K562 (cell line): ENCODE measurements around the gene NUP205. TPM values are rescaled to one million over a fixed set of nuclear protein-coding genes. Genes with fewer than 3 reads are reported as not detected.

Experiments used
- BRF1 ChIP-seq: IDR thresholded peaks from 3 replicates; pipeline ENCODE4 v1.6.1; 2011; ENCODE audit warnings: borderline replicate concordance, mild to moderate bottlenecking; ENCODE audit not compliant: insufficient read length; ENCODE audit errors: extremely low read depth
- C11orf30 ChIP-seq: fragments of 450-650 bp; IDR thresholded peaks from 2 replicates; pipeline ENCODE4 v1.6.1; 2016; ENCODE audit warnings: low read depth, mild to moderate bottlenecking
- CBFA2T3 ChIP-seq: fragments of 450-650 bp; IDR thresholded peaks from 2 replicates; pipeline ENCODE4 v1.6.1; 2017
- ELF4 ChIP-seq: fragments of 450-650 bp; formaldehyde crosslinking; IDR thresholded peaks from 2 replicates; pipeline ENCODE4 v1.4.0; 2022; ENCODE audit warnings: missing genetic modification characterization
- JUN ChIP-seq, 2 experiments: sonication (generic) in 1 of 2; formaldehyde crosslinking in 1 of 2; IDR thresholded peaks; 2 replicates each; pipeline versions ENCODE4 v1.6.1 to v1.8.0; 2012 to 2022; ENCODE audit warnings: borderline replicate concordance in 2 of 2, mild to moderate bottlenecking in 2 of 2, improper control_type of control experiment in 1 of 2, low read depth in 1 of 2, low read length in 1 of 2, missing genetic modification reagents in 1 of 2
- MGA ChIP-seq: fragments of 450-650 bp; IDR thresholded peaks from 2 replicates; pipeline ENCODE4 v1.6.1; 2016; ENCODE audit warnings: mild to moderate bottlenecking, moderate library complexity
- MIER1 ChIP-seq: fragments of 450-650 bp; IDR thresholded peaks from 2 replicates; pipeline ENCODE4 v1.6.1; 2016; ENCODE audit warnings: antibody characterized with exemption, mild to moderate bottlenecking, low read depth
- NCOR1 ChIP-seq: fragments of 450-650 bp; IDR thresholded peaks from 2 replicates; pipeline ENCODE4 v1.6.1; 2016; ENCODE audit warnings: mild to moderate bottlenecking, moderate library complexity
- RBM15 ChIP-seq: fragments of 200-400 bp; formaldehyde crosslinking; IDR thresholded peaks from 2 replicates; pipeline ENCODE4 v1.6.1; 2018; ENCODE audit warnings: mild to moderate bottlenecking, low read length, moderate library complexity; ENCODE audit not compliant: insufficient read depth
- TEAD1 ChIP-seq, 2 experiments: fragments of 450-650 bp in 1 of 2; sonication (generic) in 1 of 2; formaldehyde crosslinking; IDR thresholded peaks; 2 replicates each; pipeline versions ENCODE4 v1.4.0 to v1.8.0; 2020 to 2022; ENCODE audit warnings: mild to moderate bottlenecking in 2 of 2, missing genetic modification reagents in 1 of 2
- ZBTB1 ChIP-seq: sonication (generic); formaldehyde crosslinking; IDR thresholded peaks from 2 replicates; pipeline ENCODE4 v1.8.1; 2023; ENCODE audit warnings: missing genetic modification reagents, low read depth, mild to moderate bottlenecking, borderline replicate concordance
- polyA plus RNA-seq, 8 experiments: library from polyadenylated mRNA; depleted of rRNA in 4 of 8; stranded (reverse) in 5 of 8; unstranded in 3 of 8; fragments of >200 nt; fragmentation: Nextera tagmentation in 2 of 8; fragmentation: Illumina TruSeq in 1 of 8; extraction: Ambion mirVana in 2 of 8; extraction: Trizol in 1 of 8; gene quantifications; 2 replicates each; pipeline versions ENCODE4 v1.2.1 to v1.2.3, GENCODE V29; 2011 to 2014; ENCODE audit warnings: inconsistent platforms in 1 of 8, missing spikeins in 1 of 8
- total RNA-seq, 7 experiments: library from RNA; depleted of rRNA in 6 of 7; stranded (reverse); fragments of >200 nt in 6 of 7; fragmentation: Illumina TruSeq in 2 of 7; extraction: Trizol in 2 of 7; gene quantifications; 2 replicates each; pipeline versions ENCODE4 v1.2.1 to v1.2.3, GENCODE V29; 2011 to 2021; ENCODE audit warnings: low replicate concordance in 1 of 7
- TF ChIP-seq, protein P1 (sequence below): fragments of 250-450 bp; sonication (Bioruptor Pico); IDR thresholded peaks from 2 replicates; pipeline ENCODE4 v1.5.0; 2022; ENCODE audit warnings: mild to moderate bottlenecking

NUP205 gene
- total and polyA plus RNA-seq, 9 of the 15 experiments (the other 6 are each of a cell fraction or from before 2014, with no cell fraction given): 101 to 282 (median 193) TPM

- TF ChIP-seq JUN (IDR thresholded peaks at IDR 0.05; ENCODE audit: borderline replicate concordance, low read depth, low read length) (no peak; the same call in 1 of the 2 replicates), JUN (CRISPR knock-in tag; IDR thresholded peaks at IDR 0.05; ENCODE audit: borderline replicate concordance) (no peak), BRF1 (no peak), MGA (no peak), ELF4 (CRISPR knock-in tag) (no peak), CBFA2T3 (peak; percentile 60), MIER1 (0 out of 2 replicates have a peak, but pooled peaks have one; percentile 30), RBM15 (no peak), ZBTB1 (no peak), NCOR1 (peak; percentile 26; the same call in 1 of the 2 replicates), C11orf30 (no peak), TEAD1 (CRISPR knock-in tag; IDR thresholded peaks at IDR 0.05) (peak in 1 of 2 experiments; percentile 83; a peak in 2 of 4 replicates)
- TF ChIP-seq, protein P1, sequence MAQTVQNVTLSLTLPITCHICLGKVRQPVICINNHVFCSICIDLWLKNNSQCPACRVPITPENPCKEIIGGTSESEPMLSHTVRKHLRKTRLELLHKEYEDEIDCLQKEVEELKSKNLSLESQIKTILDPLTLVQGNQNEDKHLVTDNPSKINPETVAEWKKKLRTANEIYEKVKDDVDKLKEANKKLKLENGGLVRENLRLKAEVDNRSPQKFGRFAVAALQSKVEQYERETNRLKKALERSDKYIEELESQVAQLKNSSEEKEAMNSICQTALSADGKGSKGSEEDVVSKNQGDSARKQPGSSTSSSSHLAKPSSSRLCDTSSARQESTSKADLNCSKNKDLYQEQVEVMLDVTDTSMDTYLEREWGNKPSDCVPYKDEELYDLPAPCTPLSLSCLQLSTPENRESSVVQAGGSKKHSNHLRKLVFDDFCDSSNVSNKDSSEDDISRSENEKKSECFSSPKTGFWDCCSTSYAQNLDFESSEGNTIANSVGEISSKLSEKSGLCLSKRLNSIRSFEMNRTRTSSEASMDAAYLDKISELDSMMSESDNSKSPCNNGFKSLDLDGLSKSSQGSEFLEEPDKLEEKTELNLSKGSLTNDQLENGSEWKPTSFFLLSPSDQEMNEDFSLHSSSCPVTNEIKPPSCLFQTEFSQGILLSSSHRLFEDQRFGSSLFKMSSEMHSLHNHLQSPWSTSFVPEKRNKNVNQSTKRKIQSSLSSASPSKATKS (CRISPR knock-in tag): no peak
Observed at GRCh38 chr7:135661311-135662122, 103.8 kb downstream of the NUP205 start (continued).
